Karpas-422 (cell line): Measurements from ENCODE around the gene SPHK2. TPM values are rescaled to one million over a fixed set of nuclear protein-coding genes. Genes with fewer than 3 reads are reported as not detected.

Experiments
- DNase-seq: peaks from one replicate; pipeline ENCODE4 v3.0.0-alpha.2; 2015
- H2AFZ ChIP-seq: fragments of 200-600 bp; sonication (generic); 2 replicates; pipeline ENCODE4 v1.6.1; 2014; ENCODE audit warnings: antibody characterized with exemption, low read length, mixed read lengths
- H3K27ac ChIP-seq: fragments of 200-600 bp; sonication (generic); 2 replicates; pipeline ENCODE4 v1.5.1; 2014; ENCODE audit warnings: mild to moderate bottlenecking, low read length, moderate library complexity
- H3K27me3 ChIP-seq: fragments of 200-600 bp; sonication (generic); 2 replicates; pipeline ENCODE4 v1.6.1; 2014; ENCODE audit warnings: low read length, mixed read lengths
- H3K36me3 ChIP-seq: fragments of 200-600 bp; sonication (generic); 2 replicates; pipeline ENCODE4 v1.6.1; 2014; ENCODE audit warnings: low read length, mixed read lengths; ENCODE audit not compliant: insufficient read depth
- H3K4me1 ChIP-seq: fragments of 200-600 bp; sonication (generic); 2 replicates; pipeline ENCODE4 v1.6.1; 2014; ENCODE audit warnings: mild to moderate bottlenecking, low read length, mixed read lengths
- H3K4me2 ChIP-seq: fragments of 200-600 bp; sonication (generic); 2 replicates; pipeline ENCODE4 v1.6.1; 2014; ENCODE audit warnings: low read length, low read depth, mild to moderate bottlenecking; ENCODE audit not compliant: poor library complexity, severe bottlenecking
- H3K4me3 ChIP-seq: fragments of 200-600 bp; sonication (generic); 2 replicates; pipeline ENCODE4 v1.5.1; 2014; ENCODE audit warnings: mild to moderate bottlenecking, antibody characterized with exemption, low read length, mixed read lengths
- H3K79me2 ChIP-seq: fragments of 200-600 bp; sonication (generic); 2 replicates; pipeline ENCODE4 v1.6.1; 2014; ENCODE audit warnings: mild to moderate bottlenecking, low read length, mixed read lengths
- H3K9ac ChIP-seq: fragments of 200-600 bp; sonication (generic); 2 replicates; pipeline ENCODE4 v1.6.0; 2014; ENCODE audit warnings: low read length
- H3K9me2 ChIP-seq: fragments of 200-600 bp; sonication (generic), shearing (Covaris generic); replicated peaks from 2 replicates; pipeline ENCODE4 v1.6.0; 2014; ENCODE audit warnings: mild to moderate bottlenecking, low read length, moderate library complexity; ENCODE audit not compliant: insufficient read depth
- H3K9me3 ChIP-seq: fragments of 300-700, 200-600 bp; sonication (generic); 2 replicates; pipeline ENCODE4 v1.6.1; 2014; ENCODE audit warnings: low read length, mixed read lengths
- H4K20me1 ChIP-seq: fragments of 200-600 bp; sonication (generic); 2 replicates; pipeline ENCODE4 v1.6.1; 2014; ENCODE audit warnings: mild to moderate bottlenecking, antibody characterized with exemption, low read length, low read depth; ENCODE audit not compliant: insufficient read depth
- total RNA-seq: library from RNA; depleted of rRNA; stranded (reverse); fragments of >200 nt; shearing (Covaris generic); gene quantifications from 2 replicates; pipeline ENCODE4 v1.2.3, GENCODE V29; 2014; ENCODE audit warnings: low replicate concordance

The SPHK2 gene
- total RNA-seq, 1 experiment from 2014 or later, result 30.6 TPM

DNA sequence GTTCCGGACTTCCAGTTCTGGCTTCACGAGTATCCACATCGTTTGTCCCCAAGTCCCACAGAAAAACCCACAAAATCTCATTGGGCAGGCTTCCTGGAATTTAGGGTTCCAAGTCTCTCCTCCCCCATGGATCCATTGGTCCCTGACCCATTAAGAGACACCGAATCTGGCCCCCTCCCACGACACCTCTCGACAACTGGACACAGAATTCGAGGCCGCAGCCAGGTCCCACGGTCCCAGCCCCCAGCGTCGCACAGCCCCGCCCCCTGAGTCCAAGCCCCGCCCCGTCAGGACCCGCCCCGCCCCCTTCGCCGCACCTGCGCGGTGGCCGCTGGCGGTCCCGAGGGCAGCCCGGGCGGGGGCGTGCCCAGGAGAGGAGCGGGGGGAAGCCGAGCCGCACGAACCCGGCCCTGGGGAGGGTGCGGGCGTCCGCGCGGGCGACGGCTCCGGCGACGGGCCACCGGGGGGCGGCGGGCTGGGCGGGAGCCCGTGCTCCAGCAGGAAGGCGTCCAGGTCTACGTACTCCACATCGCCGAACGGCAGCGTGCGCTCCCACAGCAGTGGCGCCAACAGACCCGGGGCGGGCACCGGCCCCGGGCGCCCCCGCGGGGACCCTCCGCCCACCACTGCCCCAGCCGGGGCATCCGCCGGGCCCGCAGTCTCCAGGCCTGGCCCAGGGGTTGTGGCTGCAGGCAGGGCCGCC lies 16.1 kb downstream of the SPHK2 start:
- no peaks in the 10 kb centered on the region for H3K27me3 ChIP-seq
- H3K36me3 ChIP-seq, result no peaks in the 10 kb centered on the region; the same call in 1 of the 2 replicates
- H3K4me2 ChIP-seq, result peak overlapping the region; percentile 86
- no peaks in the 10 kb centered on the region for H4K20me1 ChIP-seq
- H3K9me3 ChIP-seq, result no peaks in the 10 kb centered on the region
- peak overlapping the region; percentile 83 for H3K9ac ChIP-seq
- H3K4me1 ChIP-seq, result peaks cover 48% of the 10 kb centered on the region
- no peak overlapping the region for H2AFZ ChIP-seq
- peaks cover 4% of the 10 kb centered on the region; the same call in 1 of the 2 replicates for H3K79me2 ChIP-seq
- DNase-seq, result peak; percentile 90
- H3K27ac ChIP-seq, result peak overlapping the region; percentile 88
- no peaks in the 10 kb centered on the region; the same call in 1 of the 2 replicates for H3K9me2 ChIP-seq
- peak overlapping the region; percentile 88 for H3K4me3 ChIP-seq

DNA sequence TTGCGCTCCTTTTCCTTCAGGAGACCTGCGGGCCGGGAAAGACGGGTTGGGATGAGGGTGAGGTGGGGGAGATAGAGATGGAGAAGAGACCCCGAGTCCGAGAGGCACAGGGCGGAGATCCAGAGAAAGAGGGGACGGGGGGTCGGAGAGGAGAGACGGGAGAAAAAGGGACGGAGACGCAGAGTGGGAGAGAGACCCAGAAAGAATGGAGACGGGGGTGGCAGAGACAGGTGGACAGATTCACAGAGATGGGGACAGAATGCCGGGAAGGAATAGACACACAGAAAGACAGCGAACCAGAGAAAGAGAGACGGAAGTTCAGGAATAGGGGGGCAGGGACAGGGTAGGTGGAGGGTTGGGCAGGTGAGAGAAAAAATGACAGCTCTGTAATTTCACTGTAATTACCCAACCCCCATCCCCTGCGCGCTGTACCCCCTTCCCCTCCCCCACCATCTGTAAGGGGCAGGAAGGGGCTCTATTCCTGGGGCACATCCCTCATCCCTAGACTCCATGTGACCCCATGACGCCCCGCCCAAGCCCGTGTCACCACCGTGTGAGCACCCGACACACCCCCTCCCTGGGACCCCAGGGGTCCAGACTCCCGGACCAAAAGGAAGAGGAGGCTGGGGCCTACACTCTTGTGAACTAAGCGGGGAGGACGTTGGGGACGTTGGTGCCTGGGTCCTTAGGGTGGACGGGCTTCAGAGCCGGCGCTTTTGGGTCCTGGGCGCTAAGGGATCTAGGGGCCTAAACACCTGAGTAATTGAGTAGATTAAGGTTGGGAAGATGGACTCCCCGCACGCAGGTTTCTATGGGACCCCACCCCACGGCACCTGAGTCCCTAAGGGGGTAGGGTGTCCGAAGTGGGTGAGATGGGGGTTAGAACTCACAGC lies 16.9 kb downstream of the SPHK2 start:
- Histone ChIP-seq H2AFZ (no peak overlapping the region), H3K27ac (peak overlapping the region; percentile 88), H3K4me1 (peaks cover 48% of the 10 kb centered on the region), H3K4me2 (peak overlapping the region; percentile 86), H3K36me3 (no peaks in the 10 kb centered on the region), H3K27me3 (no peaks in the 10 kb centered on the region), H3K9ac (peak overlapping the region; percentile 83), H3K4me3 (peak overlapping the region; percentile 88), H3K9me2 (no peaks in the 10 kb centered on the region; the same call in 1 of the 2 replicates), H4K20me1 (no peaks in the 10 kb centered on the region), H3K9me3 (no peaks in the 10 kb centered on the region), H3K79me2 (peaks cover 4% of the 10 kb centered on the region; the same call in 1 of the 2 replicates)
- peak; percentile 65 for DNase-seq

- no peaks in the 10 kb centered on the region for H3K9me3 ChIP-seq
- no peaks in the 10 kb centered on the region; the same call in 1 of the 2 replicates for H3K9me2 ChIP-seq
- H3K4me1 ChIP-seq, result peaks cover 48% of the 10 kb centered on the region
- no peaks in the 10 kb centered on the region for H3K36me3 ChIP-seq
- H3K27ac ChIP-seq, result peak within 1 kb of the TSS; percentile 89
- peak within 1 kb of the TSS; percentile 91; the same call in 1 of the 2 replicates for H2AFZ ChIP-seq
- H3K79me2 ChIP-seq, result peaks cover 4% of the 10 kb centered on the region; the same call in 1 of the 2 replicates
- H3K27me3 ChIP-seq, result no peaks in the 10 kb centered on the region
- peak within 1 kb of the TSS; percentile 88 for H3K4me3 ChIP-seq
- peak within 1 kb of the TSS; percentile 83 for H3K9ac ChIP-seq
- H3K4me2 ChIP-seq, result peak within 1 kb of the TSS; percentile 86
- H4K20me1 ChIP-seq, result no peaks in the 10 kb centered on the region
- no peak for DNase-seq
Observed at GRCh38 chr19:48636859-48637448, 17.6 kb downstream of the SPHK2 start, which contains the start of gene DBP. DBP (minus strand) TSS chr19:48637379; CDS start chr19:48636994, 385 bp downstream.

- Histone ChIP-seq H3K9ac (peak overlapping the region; percentile 69), H3K4me3 (peak overlapping the region; percentile 64), H3K27me3 (no peaks in the 10 kb centered on the region), H3K4me1 (peaks cover 48% of the 10 kb centered on the region), H3K9me2 (no peaks in the 10 kb centered on the region; the same call in 1 of the 2 replicates), H3K27ac (peak overlapping the region; percentile 89), H3K9me3 (no peaks in the 10 kb centered on the region), H2AFZ (peak overlapping the region; percentile 91; the same call in 1 of the 2 replicates), H3K4me2 (peak overlapping the region; percentile 86), H4K20me1 (no peaks in the 10 kb centered on the region), H3K36me3 (no peaks in the 10 kb centered on the region), H3K79me2 (peaks cover 4% of the 10 kb centered on the region; the same call in 1 of the 2 replicates)
- peak; percentile 100 for DNase-seq
Observed at GRCh38 chr19:48637449-48637947, 18.2 kb downstream of the SPHK2 start.

- peak overlapping the region; percentile 89 for H3K27ac ChIP-seq
- peak overlapping the region; percentile 60 for H3K4me2 ChIP-seq
- H3K36me3 ChIP-seq, result no peaks in the 10 kb centered on the region
- peak overlapping the region; percentile 91 for H2AFZ ChIP-seq
- H3K9ac ChIP-seq, result peak overlapping the region; percentile 69
- peak overlapping the region; percentile 64 for H3K4me3 ChIP-seq
- DNase-seq, result peak; percentile 95
- H3K4me1 ChIP-seq, result peaks cover 48% of the 10 kb centered on the region
- peaks cover 4% of the 10 kb centered on the region; the same call in 1 of the 2 replicates for H3K79me2 ChIP-seq
- no peaks in the 10 kb centered on the region for H3K27me3 ChIP-seq
- no peaks in the 10 kb centered on the region; the same call in 1 of the 2 replicates for H3K9me2 ChIP-seq
- H4K20me1 ChIP-seq, result no peaks in the 10 kb centered on the region
- no peaks in the 10 kb centered on the region for H3K9me3 ChIP-seq
Observed at GRCh38 chr19:48637948-48638830, 18.9 kb downstream of the SPHK2 start.

GRCh38 chr19:48638831-48639381 lies 19.6 kb downstream of the SPHK2 start:
- H3K27me3 ChIP-seq, result no peaks in the 10 kb centered on the region
- H3K4me2 ChIP-seq, result peak overlapping the region; percentile 60
- peak overlapping the region; percentile 64; the same call in 1 of the 2 replicates for H3K4me3 ChIP-seq
- H3K79me2 ChIP-seq, result peaks cover 4% of the 10 kb centered on the region; the same call in 1 of the 2 replicates
- H2AFZ ChIP-seq, result no peak overlapping the region
- no peaks in the 10 kb centered on the region for H4K20me1 ChIP-seq
- no peak for DNase-seq
- peak overlapping the region; percentile 69; the same call in 1 of the 2 replicates for H3K9ac ChIP-seq
- no peaks in the 10 kb centered on the region for H3K36me3 ChIP-seq
- no peaks in the 10 kb centered on the region for H3K9me3 ChIP-seq
- H3K4me1 ChIP-seq, result peaks cover 41% of the 10 kb centered on the region
- H3K9me2 ChIP-seq, result no peaks in the 10 kb centered on the region; the same call in 1 of the 2 replicates
- H3K27ac ChIP-seq, result no peak overlapping the region
